22Rv1 (cell line): ENCODE results near the gene OGFOD2.

Experiments
- H3K27ac ChIP-seq: fragments of 450-650 bp; 2 replicates; pipeline ENCODE4 v1.5.1; 2017
- CTCF ChIP-seq: fragments of 450-650 bp; IDR thresholded peaks from 2 replicates; pipeline ENCODE4 v1.5.1; 2017; ENCODE audit warnings: mild to moderate bottlenecking
- ZFX ChIP-seq: fragments of 450-650 bp; IDR thresholded peaks from 2 replicates; pipeline ENCODE4 v1.6.1; 2017; ENCODE audit warnings: antibody characterized with exemption, borderline replicate concordance

The OGFOD2 gene

GRCh38 chr12:122974892-122975789 is at the start of gene OGFOD2:
TSS of gene OGFOD2 (plus strand) at chr12:122975244. CDS start at chr12:122975252, 8 bp downstream.
- TF ChIP-seq CTCF: 0 out of 2 replicates have a peak, but pooled peaks have one; percentile 3
- TF ChIP-seq ZFX: no peak
- peak within 1 kb of the TSS; percentile 97 for H3K27ac ChIP-seq

DNA sequence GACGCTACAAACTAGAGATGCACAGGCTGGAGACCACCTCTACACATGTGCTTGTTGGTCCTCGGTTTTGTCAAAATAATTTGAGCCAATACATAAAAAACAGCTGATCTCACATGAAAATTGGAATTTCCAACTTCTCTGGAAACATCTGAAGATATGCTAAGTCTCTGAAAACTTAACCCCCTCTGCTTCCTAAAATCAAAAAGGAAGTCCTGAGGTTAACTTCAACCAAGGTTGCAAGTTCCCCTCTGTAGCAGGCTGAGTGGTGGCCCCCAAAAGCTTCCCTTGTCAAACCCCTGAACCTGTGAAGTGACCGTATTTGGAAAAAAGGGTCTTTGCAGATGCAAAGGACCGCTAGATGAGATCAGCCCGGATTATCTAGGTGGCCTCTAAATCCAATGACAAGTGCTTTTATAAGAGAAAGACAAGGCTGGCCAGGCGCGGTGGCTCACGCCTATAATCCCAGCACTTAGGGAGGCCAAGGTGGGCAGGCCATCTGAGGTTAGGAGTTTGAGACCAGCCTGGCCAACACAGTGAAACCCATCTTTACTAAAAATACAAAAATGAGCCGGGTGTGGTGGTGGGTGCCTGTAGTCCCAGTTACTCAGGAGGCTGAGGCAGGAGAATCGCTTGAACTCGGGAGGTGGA is 47.2 kb upstream of the OGFOD2 start:
- TF ChIP-seq CTCF (no peak), ZFX (no peak)
- H3K27ac ChIP-seq: no peak overlapping the region

DNA sequence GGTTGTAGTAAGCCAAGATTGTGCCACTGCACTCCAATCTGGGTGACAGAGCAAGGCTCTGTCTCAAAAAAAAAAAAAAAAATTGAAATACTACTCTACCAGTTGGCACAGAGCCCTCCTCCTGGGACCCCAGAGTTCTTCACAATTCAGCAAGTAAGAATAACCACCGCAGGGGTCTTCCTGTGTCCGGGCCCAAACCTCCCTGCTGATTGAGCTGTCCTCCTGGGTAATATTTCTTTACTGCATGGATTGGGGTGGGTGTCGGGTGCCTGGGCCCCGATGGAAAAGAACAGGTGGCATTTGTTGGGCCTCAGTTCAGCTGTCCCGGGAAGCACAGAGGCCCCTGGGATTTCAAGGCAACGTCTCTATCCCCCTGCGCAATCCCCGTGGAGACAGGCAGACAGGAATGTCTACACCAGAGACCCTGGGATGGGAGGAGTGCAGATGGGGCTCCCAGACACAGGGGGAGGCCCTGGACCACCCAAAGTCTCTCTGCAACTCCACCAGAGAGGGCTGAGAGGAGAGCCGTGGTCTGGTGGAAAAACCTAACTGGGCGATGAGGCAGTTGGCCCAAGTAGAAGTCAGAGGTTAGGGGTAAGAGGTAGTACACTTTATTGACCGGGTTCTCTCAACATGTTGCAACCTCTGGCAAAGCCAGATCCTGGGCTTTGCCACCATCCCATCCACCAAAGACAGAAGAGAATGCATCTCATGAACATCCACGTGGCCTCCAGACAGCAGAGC is 46.5 kb upstream of the OGFOD2 start:
- no peak overlapping the region for H3K27ac ChIP-seq
- TF ChIP-seq ZFX (no peak), CTCF (no peak)

DNA sequence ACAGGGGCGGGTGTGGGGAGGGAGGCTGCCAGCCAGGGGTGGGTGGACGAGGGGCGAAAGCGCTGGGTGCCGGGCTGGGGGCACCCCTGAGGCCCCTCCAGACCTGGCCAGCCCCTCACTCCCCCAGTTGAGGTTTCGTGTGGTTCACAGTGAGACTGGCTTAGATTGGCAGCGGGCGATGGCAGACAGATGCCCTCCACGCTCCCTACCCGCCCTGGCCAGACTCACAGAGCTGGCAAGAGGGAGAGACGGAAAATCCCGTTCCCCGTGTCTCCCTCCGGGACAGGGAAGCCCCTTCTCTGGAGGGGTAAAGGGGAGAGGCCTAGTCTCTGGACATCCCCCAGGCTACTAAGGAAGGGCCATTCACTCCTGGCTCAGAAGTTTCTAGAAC is 45.9 kb upstream of the OGFOD2 start:
- no peak for TF ChIP-seq CTCF
- TF ChIP-seq ZFX: no peak
- no peak overlapping the region for H3K27ac ChIP-seq

GRCh38 chr12:122929812-122930211 is 45.2 kb upstream of the OGFOD2 start:
- no peak overlapping the region for H3K27ac ChIP-seq
- TF ChIP-seq ZFX (no peak), CTCF (no peak)

GRCh38 chr12:122932207-122932606 is 42.8 kb upstream of the OGFOD2 start:
- no peak overlapping the region for H3K27ac ChIP-seq
- TF ChIP-seq CTCF: no peak
- no peak for TF ChIP-seq ZFX
